ENCODE data around the gene SGTA.
A peak's percentile ranks its signal among the peaks of the same experiment; 100 is the strongest.
"Not testable (repeated sequence)": the region's sequence is repeated elsewhere in the genome, so short reads cannot be mapped to it uniquely, and the experiment has no call there.

The SGTA gene

DNA sequence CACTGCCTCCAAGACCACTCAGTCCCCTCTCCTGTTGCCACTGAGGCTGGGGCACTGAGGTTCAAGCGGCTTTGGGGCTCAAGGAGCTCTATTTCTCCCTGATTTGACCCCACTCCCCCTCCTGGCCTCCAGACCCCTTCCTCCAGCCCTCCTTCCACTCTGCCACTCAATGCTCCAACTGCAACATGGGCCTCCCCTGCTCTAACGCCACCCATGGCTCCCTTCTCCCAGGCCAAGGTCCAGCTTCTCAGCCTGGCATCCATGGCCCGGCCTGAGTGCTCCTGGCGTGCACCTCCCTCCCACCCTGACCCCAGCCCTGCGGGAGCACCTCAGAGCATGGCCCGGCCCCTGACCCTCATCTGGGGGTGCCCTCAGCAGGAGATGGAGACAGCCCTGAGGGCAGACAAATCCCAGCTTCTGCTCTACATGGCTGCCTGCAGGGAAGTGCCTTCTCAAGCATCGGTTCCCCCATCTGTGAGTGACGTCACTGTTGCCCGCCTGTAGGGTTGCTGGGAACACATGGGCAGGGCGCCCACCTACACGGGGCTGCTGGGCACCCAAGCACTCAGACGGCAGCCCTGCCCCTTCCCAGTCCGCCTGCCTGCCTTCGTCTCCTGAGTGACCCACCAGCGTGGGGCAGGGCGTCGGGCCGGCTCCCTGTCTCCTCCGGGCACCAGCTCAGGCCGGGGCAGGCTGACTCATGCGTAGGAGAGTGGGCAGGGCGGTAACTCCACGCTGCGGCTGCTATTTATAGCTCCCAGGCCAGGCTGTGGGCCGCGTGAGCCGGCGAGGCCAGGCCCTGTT lies 60.3 kb downstream of the SGTA start:
- DNase-seq, result no peak

DNA sequence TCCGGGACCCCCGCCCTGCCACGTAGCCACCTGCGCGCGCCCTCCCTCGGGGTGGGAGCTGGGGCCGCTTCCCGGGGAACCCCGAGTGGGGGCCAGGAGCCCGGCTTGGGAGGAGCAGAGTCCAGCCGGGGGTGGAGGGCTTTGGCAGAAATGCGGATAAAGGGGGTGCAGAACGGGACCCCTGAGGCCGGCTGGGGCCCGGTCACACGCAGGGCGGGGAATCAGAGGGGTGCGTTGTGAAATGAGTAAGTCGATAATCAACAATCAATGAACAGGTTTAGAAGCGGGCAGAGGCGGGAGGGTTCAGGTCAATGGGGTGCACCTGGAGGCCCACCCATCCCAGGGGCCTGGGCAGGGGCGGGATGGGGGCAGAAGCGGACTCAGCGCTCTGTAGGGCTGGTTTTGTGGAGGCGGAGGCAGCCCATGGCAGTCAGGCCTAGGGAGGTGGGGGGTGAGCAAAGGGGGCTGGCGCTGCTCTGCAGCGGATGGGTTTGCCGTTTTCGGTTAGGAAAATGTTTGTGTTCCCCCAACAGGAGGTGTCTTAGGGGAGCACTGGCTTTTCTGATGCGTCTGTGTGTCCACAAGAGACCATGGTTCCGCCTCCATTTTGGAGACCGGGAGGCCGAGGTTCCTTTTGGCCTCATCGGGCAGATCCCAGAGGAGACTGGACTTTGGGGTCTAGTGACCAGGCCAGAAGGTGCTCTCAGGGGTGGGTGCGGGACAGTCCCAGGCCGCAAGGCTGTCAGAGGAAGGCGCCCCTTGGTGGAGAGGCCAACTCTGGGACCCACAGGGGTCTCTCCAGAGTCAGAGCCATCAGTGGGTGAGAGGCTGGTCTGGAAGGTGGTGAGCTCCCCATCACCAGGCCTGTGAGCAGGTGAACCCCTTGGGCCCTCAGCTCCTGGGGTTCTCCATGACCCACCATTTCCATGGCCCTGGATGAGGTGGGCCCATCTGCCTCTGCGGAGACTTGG lies 61.2 kb downstream of the SGTA start:
- peak in 2 of 3 experiments; percentile 31 to 33 for DNase-seq

DNA sequence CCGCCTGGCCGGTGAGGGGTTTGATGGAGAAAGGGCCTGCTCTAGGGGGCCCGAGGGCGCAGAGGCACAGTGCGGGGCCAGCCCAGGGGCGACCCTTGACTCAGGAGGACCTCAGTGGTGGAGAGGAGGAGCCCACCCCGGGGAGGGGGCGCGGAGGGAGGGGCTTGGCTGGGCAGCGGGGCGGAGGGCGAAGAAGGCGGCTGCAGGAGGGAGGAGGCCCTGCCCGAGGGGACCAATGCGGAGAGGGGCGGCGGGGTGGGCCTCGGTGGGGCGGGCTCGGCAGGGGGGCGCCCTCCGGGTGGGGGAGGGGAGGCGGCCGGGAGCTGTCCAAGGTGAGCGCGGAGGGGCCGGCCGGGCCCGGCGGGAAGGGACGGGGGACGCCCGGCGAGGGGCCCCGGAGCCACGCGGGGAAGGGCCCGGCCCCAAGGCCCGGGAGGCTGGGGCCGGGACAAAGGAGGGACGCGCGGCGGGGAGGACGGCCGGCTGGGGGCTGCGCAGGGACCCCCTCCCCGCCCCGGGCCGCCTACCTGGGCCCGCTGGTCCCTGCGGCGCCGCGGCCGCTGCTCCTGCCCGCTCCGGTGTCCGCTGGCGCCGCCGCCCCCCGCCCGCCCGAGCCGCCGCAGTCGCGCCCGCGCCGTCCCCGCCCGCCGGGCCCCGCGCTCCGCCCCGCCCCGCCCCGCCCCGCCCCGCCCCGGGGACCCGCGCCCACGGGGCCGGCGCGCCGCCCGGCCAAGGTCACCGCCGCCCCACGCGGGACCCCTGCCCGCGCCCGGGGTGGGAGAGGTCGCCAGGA lies 62.1 kb downstream of the SGTA start, which contains the start of gene DIRAS1:
Gene DIRAS1, minus strand, starts transcription at position 596 of the 793 bp plus-strand sequence. CDS start 3,566 bp downstream, outside the sequence.
- DNase-seq, result peak in 2 of 3 experiments; percentile 31 to 56

DNA sequence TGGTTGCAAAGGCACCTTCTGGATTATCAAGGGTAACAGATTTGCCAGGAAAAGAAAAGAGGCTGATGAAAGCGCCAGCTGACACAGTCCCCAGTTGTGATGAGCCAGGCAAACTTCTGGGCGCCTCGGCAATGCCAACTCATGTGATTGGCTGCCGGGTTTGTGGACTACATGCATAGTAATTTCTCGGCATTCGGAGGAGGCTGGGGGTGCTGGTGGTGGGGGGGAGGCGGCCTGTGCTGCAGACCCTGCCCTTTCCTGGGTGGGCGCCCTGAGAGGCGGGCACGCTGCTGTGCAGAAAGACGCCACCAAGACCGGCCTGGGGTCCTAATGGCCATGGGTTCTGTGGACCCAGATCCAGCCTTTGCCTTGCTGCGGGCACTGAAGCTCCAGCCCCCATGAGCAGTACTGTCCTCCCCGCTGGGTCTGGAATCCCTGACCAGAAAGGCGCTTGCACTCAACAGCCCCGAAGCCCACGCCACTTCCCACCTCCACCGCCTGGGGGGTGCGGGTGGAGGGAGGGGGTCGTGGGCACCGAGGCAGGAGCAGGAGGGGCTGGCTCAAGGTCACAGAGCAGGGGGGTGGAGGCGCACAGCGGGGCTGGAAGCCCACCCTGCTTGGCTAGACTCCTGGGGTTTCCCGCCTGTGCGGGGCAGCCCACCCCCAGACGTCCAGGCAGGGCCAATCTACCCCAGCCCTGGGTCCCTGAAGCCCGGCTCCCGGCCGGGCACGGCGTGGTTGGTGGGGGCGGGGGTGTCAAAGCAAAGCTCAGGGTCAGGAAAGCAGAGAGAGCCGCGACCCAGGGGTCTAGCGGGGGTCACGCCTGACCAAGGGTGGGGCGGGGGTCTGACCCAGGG lies 62.9 kb downstream of the SGTA start:
- DNase-seq, result no peak

DNA sequence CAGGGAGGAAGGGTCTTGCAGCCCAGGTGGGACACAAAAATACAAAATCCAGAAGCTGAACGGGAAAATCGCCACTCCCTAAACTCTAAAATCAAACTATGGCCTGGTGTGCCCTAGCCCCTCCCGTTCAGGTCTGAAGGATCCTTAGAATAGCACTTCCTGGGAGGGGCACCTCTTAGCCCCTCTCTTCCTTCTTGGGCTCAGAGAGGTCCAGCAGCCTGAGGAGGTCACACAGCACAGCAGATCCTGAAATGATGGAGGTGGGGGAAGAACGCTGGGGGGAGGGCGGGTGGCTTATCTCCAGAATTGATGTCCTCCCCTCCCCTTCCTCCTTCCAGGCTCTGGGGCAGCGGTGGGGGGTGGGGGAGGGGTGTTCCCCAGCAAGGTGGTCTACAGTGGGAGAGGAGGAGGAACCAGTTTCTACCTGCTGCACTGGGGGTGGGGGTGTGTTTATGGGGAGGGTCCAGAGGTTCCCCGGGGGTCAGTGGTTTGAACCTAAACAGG lies 63.8 kb downstream of the SGTA start:
- no peak for DNase-seq

- no peak for DNase-seq
These were observed 65.2 kb downstream of the SGTA start for GRCh38 chr19:2717638-2718541.

DNA sequence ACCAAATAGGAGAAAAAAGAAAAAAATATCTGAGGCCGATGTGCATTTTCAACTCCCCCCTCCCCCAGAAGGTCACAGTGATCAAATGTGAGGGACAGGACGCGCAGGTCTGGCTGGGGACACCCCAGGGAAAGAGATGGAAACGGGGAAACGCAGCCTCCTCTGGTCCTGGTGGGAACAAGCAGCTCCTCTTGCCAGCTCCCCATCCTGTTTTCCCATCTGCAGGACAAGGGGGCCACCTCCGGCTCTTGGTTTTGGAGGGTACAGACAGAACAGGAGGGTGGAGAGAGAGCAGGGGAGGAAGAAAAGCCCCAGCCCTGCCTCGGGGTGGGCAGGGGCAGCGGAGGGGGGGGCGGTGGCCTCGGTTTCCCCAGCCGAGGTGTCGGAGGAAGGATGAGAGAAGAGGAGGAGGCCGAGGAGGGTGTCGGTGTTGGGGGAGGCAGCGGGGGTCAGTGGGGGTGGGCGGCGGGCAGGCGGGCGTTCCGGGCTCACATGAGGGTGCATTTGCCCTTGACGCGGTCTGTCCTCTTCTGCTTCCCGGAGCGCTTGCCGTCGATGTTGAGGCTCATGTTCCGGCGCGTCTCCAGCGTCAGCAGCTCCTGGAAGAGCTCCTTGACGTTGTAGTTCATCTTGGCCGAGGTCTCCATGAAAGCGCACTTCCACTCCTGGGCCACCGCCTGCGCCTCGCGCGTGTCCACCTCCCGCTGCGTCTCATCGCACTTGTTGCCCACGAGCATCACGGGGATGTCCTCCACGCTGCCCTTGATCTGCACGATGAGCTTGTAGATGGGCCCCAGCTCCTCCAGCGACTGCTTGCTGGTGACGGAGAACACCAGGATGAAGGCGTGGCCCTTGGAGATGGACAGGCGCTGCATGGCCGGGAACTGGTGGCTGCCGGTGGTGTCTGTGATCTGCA lies 66.1 kb downstream of the SGTA start:
- DNase-seq, result no peak

GRCh38 chr19:2716275-2716650 lies 66.8 kb downstream of the SGTA start:
- no peak for DNase-seq

DNA sequence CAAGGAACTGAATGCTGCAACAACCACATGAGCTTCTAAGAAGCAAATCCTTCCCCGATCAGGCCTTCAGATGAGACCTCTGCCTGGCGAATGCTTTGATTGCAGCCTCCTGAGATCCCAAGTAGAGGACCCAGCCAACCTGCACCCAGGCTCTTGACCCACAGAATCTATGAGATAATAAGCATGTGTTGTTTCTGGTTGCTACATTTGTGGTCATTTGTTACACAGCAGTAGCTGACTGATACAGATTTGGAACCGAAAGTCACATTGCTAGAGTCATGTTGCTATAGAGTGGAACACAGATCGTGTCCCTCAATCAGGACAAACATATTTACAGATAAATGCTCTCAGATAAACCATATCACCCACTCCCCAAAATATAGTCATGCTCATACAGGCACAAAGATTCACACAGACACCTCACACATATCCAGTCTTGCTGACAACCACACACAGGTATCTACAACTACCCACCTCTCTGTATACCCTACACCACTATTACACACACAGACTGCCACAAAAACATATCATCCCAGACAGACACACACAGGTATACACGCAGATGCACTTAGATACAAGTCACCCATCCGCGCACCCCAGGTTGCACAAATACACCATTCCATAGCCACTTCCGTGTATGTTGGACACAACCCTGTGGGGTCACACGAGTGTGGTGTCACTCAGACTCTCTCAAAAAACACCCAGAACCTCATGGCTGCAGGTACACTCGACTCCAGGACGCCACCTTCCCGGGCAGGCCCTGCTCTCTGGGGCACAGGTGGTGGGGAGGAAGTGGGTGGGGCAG lies 67.4 kb downstream of the SGTA start:
- DNase-seq, result no peak

DNA sequence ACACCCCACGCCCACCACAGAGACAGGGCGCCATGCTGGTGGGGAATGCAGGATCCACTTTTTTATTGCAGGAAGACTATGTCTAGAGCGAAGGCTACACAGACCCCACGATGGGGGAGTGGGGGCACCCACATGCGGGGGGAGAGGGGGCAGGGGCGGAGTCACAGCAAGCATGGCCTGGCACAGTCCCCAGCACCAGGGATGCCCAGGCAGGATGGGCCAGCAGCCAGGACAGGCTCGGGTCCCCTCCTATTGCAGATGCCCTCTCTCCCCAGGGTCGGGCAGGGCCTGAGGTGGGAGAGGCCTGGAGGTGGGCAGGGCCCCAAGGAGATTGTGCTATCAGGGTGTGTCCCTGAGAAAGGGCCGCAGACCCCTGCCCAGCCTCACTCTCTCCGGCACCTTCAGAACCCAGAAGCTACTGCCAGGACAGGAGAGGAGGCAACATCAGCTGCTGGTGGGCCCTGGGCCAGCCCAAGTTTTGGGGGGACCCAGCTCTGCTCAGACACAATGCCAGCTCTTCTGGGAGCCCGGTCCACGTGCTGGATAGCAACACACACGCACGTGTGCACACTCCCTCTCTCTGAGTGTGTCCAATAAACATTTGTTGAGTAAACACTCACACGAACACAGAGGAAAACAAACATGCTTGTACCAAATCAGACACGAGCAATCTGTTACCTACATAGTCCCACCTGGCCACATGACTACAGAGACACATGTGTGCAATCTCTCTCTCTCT lies 68.4 kb downstream of the SGTA start:
- DNase-seq, result no peak

- not testable (repeated sequence) for DNase-seq
These were observed 69.0 kb downstream of the SGTA start for GRCh38 chr19:2714102-2714501.

GRCh38 chr19:2713170-2713569 lies 69.9 kb downstream of the SGTA start:
- DNase-seq, result not testable (repeated sequence)

GRCh38 chr19:2711875-2712205 lies 71.2 kb downstream of the SGTA start:
- no peak for DNase-seq

- no peak for DNase-seq
These were observed 71.8 kb downstream of the SGTA start for GRCh38 chr19:2711172-2711874.

- no peak for DNase-seq
These were observed 76.8 kb downstream of the SGTA start for GRCh38 chr19:2706251-2706650.

Data from NCI-H1417 (cell line).